ENCODE data around the gene CDH4.

DNA sequence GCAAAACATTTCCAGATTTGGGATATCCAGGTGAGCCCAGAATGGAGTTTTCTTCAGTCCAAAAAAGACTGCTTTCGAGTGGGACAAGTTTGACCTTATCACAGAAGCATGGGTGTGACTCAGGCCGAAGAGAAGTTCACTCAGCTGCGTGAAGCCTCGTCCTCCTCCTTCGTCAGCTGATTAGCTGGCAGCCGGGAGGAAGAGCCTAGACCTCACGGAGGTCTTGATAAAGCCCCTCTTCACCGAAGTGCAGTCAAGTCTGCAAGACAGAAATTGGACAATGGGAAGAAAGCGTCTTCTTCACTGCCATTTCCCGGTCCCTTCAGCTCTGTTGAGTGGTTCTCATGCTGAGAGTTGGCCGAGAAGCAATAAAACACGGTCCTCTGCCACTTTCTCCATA is 449.7 kb downstream of the CDH4 start:
- TF ChIP-seq, protein P1, sequence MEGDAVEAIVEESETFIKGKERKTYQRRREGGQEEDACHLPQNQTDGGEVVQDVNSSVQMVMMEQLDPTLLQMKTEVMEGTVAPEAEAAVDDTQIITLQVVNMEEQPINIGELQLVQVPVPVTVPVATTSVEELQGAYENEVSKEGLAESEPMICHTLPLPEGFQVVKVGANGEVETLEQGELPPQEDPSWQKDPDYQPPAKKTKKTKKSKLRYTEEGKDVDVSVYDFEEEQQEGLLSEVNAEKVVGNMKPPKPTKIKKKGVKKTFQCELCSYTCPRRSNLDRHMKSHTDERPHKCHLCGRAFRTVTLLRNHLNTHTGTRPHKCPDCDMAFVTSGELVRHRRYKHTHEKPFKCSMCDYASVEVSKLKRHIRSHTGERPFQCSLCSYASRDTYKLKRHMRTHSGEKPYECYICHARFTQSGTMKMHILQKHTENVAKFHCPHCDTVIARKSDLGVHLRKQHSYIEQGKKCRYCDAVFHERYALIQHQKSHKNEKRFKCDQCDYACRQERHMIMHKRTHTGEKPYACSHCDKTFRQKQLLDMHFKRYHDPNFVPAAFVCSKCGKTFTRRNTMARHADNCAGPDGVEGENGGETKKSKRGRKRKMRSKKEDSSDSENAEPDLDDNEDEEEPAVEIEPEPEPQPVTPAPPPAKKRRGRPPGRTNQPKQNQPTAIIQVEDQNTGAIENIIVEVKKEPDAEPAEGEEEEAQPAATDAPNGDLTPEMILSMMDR (IDR thresholded peaks at IDR 0.05; ENCODE audit: insufficient read depth, low read length), result no peak
- TF ChIP-seq POLR2AphosphoS5 (IDR thresholded peaks at IDR 0.05; ENCODE audit: low read depth), result no peak
- no peak for TF ChIP-seq GABPA (IDR thresholded peaks at IDR 0.05; ENCODE audit: low read depth)
